Measurements from ENCODE around the gene CFAP44.

GRCh38 chr3:113450911-113451310, 9.6 kb upstream of the CFAP44 start:
- TF ChIP-seq CTCF (conservative IDR thresholded peaks at IDR 0.05; ENCODE audit: low read length) (no peak), EZH2phosphoT487 (IDR thresholded peaks at IDR 0.05; ENCODE audit: borderline replicate concordance) (no peak)
